Activated CD8-positive, alpha-beta T cell treated with anti-CD3 and anti-CD28 coated beads, Interleukin-2, amount 10 ng/mL, durations not matched to agents 7 days and 5 days (primary cell): ENCODE results near the gene CEP112. TPM values are rescaled to one million over a fixed set of nuclear protein-coding genes. Genes with fewer than 3 reads are reported as not detected.

Experiments used
- ATAC-seq: fragments of 150-1000 bp; cut with Tn5 transposase; one replicate; pipeline ENCODE4 v1.10.0; 2021; ENCODE audit warnings: moderate library complexity
- CTCF ChIA-PET: fragments of 350-600 bp; sonication (Branson Sonifier 250); formaldehyde crosslinking; loops from one replicate; lab custom pipeline; 2021; ENCODE audit warnings: antibody characterized with exemption; lab: Charles Lee
- POLR2A ChIA-PET: fragments of 350-600 bp; sonication (Branson Sonifier 250); formaldehyde crosslinking; loops from one replicate; lab custom pipeline; 2021; ENCODE audit warnings: antibody characterized with exemption; lab: Charles Lee
- DNase-seq: peaks from one replicate; pipeline ENCODE4 v3.0.0-alpha.2; 2020
- H3K27ac Mint-ChIP-seq: one replicate; pipeline ENCODE4 v1.8.0; 2021; ENCODE audit warnings: mild to moderate bottlenecking, mixed read lengths
- H3K27me3 Mint-ChIP-seq: one replicate; pipeline ENCODE4 v1.8.0; 2021; ENCODE audit warnings: low read depth, mixed read lengths
- H3K36me3 Mint-ChIP-seq: one replicate; pipeline ENCODE4 v1.8.0; 2021; ENCODE audit warnings: low read depth, mixed read lengths
- H3K4me1 Mint-ChIP-seq: one replicate; pipeline ENCODE4 v1.8.0; 2021; ENCODE audit warnings: low read depth, mixed read lengths
- H3K4me3 Mint-ChIP-seq: one replicate; pipeline ENCODE4 v1.8.0; 2021; ENCODE audit warnings: mild to moderate bottlenecking, mixed read lengths
- H3K9me3 Mint-ChIP-seq: one replicate; pipeline ENCODE4 v1.8.0; 2022; ENCODE audit warnings: mixed read lengths; ENCODE audit not compliant: insufficient read depth
- total RNA-seq, 2 experiments: library from RNA; stranded (reverse); gene quantifications; one replicate each; pipeline ENCODE4 v1.2.3, GENCODE V29; 2021

The CEP112 gene
- total RNA-seq, 2 experiments from 2014 or later: 2.3 to 2.7 TPM

DNA sequence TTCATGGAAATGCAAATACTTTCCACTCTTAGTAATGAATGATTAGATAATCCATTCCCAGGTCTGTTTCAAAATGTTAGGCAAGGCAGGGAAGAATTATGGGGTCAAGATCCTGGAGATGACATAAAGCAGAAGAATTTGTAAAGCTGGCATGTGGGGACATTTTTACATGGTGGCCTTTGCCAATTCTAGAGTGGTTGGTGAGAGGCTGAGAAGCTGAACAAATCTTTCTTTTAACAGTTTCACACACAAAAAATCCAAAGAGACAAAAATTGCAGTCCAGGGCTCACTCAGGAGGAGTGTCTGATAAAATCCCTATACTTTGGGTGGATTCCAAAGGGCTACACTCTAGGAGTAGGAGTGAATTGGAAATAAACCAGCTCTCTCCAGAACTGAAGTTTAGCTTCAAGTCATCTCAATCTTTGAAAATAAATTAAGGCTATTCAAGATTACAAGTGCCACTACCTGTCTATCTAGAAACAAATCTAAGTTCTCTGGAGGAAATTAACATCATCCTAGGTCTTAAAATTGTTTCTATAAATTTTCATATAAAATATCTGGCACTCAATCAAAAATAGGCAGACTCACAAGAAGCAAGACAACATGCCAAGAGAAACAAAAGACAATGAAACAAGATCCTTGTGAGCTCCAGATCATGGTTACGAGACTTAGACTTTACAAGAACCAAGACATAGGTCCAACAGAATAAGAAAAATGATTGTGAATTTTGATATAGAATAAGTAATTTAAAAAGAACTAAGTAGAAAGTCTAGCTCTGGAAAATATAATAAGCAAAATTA, 517.5 kb downstream of the CEP112 start:
- ATAC-seq (no peak), DNase-seq (no peak)
- H3K36me3 Mint-ChIP-seq: no peaks in the 10 kb centered on the region
- ChIA-PET POLR2A (no interaction called here), CTCF (interaction anchor here (1.2 kb wide), 1 partner anchor 10 kb away, joined by 4 read pairs; no protein-coding TSS in a partner anchor)
- no peak overlapping the region for H3K27ac Mint-ChIP-seq
- no peak overlapping the region for H3K4me3 Mint-ChIP-seq
- H3K27me3 Mint-ChIP-seq: peaks cover 2% of the 10 kb centered on the region
- H3K9me3 Mint-ChIP-seq: no peaks in the 10 kb centered on the region
- no peaks in the 10 kb centered on the region for H3K4me1 Mint-ChIP-seq

DNA sequence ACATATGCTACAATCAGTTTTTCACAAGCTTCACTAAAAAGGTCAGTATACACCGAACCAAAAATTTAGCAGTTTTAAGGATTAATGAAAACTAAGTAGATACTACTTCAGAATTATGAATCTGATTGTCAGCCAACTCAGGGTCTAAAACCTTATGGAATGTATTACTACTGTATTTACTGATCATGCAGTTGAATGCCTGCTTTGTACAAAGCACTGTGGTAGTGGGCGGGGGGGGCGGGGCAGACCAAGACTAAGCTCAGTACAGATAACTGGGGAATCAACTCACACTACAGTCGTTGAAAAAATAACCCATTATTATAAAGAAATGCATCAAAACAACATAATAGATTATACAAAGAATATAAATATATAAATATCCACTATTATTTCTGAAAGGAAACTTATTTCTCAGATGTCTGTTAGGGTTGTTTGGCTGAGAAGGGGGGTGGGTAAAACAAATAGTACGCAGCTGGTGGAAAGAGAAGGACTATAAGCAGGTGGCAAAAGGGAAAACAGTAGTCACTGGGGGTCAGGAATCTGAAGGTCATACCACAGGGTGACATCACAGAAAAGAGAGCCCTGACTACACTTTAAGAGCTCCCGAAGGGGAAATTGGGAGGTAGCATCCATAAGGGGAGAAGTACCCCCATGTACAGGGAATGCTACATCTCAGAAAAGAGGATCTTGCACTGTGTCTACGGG, 521.1 kb downstream of the CEP112 start:
- ChIA-PET CTCF (no interaction called here), POLR2A (interaction anchor here (0.6 kb wide), 1 partner anchor 635 kb away, joined by 4 read pairs; no protein-coding TSS in a partner anchor)
- no peaks in the 10 kb centered on the region for H3K36me3 Mint-ChIP-seq
- H3K27me3 Mint-ChIP-seq: peaks cover 4% of the 10 kb centered on the region
- H3K27ac Mint-ChIP-seq: no peak overlapping the region
- no peaks in the 10 kb centered on the region for H3K9me3 Mint-ChIP-seq
- no peak overlapping the region for H3K4me3 Mint-ChIP-seq
- DNase-seq: no peak
- no peak for ATAC-seq
- no peaks in the 10 kb centered on the region for H3K4me1 Mint-ChIP-seq

DNA sequence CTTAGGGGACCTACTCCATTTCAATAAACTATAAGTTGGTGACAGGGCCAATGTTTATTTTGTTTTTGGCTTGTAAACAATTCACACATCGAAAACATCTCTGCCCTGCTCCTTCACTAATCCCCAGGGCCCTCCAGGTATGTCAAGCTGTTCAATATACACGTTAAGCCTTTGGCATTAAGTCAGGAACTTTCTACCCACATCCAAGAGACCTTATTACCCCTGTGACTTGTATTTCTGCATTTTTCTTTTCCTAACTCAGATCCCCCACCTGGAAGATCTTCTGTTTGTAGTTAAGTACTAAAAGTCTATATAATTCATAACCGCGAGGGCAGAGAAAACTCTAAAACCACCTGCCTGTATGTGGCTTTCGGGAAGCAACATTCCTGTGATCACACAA, 523.7 kb downstream of the CEP112 start:
- no peak for ATAC-seq
- CTCF ChIA-PET: no interaction called here
- DNase-seq: no peak
- POLR2A ChIA-PET: no interaction called here
- no peaks in the 10 kb centered on the region for H3K9me3 Mint-ChIP-seq
- H3K4me3 Mint-ChIP-seq: no peak overlapping the region
- no peaks in the 10 kb centered on the region for H3K36me3 Mint-ChIP-seq
- no peak overlapping the region for H3K27ac Mint-ChIP-seq
- H3K4me1 Mint-ChIP-seq: no peaks in the 10 kb centered on the region
- peaks cover 5% of the 10 kb centered on the region for H3K27me3 Mint-ChIP-seq

DNA sequence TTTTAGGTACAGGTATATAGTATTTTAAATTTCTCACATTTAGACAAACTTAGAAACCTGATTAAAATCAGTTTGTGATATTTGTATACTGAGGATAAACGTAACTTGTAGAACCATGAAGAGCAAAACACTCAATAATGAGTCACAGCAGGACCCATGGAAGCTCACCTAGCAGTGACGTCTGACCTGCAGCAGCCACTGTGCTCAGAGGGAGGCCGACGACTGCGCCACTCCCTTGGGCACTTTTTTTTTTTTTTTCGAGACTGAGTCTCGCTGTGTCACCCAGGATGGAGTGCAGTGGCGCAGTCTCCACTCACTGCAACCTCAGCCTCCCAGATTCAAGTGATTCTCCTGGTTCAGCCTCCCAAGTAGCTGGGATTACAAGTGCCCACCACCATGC, 524.3 kb downstream of the CEP112 start:
- Mint-ChIP-seq H3K36me3 (no peaks in the 10 kb centered on the region), H3K4me1 (no peaks in the 10 kb centered on the region), H3K27me3 (peaks cover 5% of the 10 kb centered on the region), H3K9me3 (no peaks in the 10 kb centered on the region), H3K4me3 (no peak overlapping the region), H3K27ac (no peak overlapping the region)
- CTCF ChIA-PET: no interaction called here
- DNase-seq (no peak), ATAC-seq (no peak)
- POLR2A ChIA-PET: no interaction called here

DNA sequence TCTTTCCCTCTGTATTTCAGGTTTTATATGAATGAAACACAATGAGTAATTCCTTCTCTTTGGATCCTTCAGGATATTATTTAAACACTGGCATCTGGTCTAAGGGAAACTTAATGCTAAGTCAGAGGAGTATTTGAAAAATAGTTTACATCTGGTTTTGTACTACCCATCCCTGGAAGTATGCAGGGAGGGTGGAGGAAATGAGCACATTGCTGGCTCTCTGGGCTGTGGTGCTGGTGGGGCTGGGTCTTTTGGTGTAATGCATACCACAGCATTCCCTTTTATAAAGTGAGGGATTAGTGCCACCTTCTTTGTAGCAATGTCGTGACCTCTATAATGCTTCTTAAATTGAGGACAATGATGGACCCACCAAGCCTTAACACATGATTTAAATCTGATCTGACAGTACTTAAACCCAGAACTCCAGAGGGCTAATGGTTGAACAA, 525.0 kb downstream of the CEP112 start:
- Mint-ChIP-seq H3K27ac (no peak overlapping the region), H3K4me3 (no peak overlapping the region), H3K4me1 (no peaks in the 10 kb centered on the region), H3K9me3 (no peaks in the 10 kb centered on the region), H3K27me3 (peaks cover 5% of the 10 kb centered on the region), H3K36me3 (no peaks in the 10 kb centered on the region)
- ChIA-PET POLR2A (no interaction called here), CTCF (no interaction called here)
- ATAC-seq (no peak), DNase-seq (no peak)

DNA sequence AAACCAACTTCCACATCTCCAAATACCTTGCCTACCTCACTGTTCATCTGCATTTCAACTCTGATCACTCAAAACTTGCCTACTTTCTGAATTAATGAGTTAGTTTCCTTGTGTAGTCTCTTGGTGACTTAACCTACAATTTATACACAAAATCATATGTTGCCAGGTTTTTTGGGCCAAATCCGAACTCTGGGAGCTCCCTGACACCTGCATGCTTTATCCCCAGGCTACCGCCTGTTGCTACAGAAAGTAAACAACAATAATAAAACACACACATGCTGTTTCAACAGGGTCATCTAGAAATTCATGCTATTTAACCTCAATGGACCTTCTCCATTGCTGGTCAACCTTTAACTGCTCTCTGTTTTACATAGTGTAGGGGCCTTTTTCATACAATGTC, 526.0 kb downstream of the CEP112 start:
- Mint-ChIP-seq H3K36me3 (no peaks in the 10 kb centered on the region), H3K4me1 (no peaks in the 10 kb centered on the region), H3K27me3 (peaks cover 5% of the 10 kb centered on the region), H3K9me3 (no peaks in the 10 kb centered on the region), H3K27ac (no peak overlapping the region), H3K4me3 (no peak overlapping the region)
- ChIA-PET POLR2A (no interaction called here), CTCF (no interaction called here)
- DNase-seq (no peak), ATAC-seq (no peak)

DNA sequence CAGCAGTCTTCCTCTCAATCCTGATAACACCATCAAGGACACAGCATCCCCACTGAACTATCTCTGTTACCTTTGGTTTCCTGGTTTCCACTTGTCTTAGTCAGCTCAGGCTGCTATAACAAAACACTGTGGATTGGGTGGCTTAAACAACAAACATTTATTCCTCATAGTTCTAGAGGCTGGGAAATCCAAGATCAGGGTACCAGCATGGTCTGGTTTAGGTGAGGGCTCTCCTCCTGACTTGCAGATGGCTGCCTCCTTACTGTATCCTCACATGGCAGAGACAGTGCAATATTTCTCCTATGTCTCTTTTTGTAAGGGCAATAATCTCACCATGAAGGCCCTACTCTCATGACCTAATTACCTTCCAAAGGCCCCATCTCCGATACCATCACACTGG, 527.2 kb downstream of the CEP112 start:
- no peaks in the 10 kb centered on the region for H3K9me3 Mint-ChIP-seq
- POLR2A ChIA-PET: no interaction called here
- DNase-seq: no peak

DNA sequence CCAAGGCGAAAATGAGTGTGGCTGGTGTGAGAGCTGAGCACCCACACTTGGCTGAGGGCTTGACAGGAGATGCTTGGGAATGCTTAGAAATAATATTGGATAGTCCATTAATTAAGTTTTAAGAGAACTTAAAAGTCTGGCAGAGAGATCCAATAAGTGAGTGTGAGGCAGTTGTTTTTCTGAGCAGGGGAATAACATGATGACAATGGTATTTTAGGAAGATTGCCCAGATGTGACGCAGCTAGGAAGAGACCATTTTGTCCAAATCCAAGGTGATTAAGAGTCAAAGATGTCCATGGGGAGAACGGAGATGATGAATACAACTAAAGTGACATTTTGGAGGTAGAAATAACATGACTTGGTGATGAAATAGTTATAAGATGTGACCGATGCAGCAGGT, 527.7 kb downstream of the CEP112 start:
- DNase-seq (no peak), ATAC-seq (no peak)
- Mint-ChIP-seq H3K4me1 (no peaks in the 10 kb centered on the region), H3K27ac (no peak overlapping the region), H3K4me3 (no peak overlapping the region), H3K36me3 (no peaks in the 10 kb centered on the region), H3K27me3 (peaks cover 10% of the 10 kb centered on the region), H3K9me3 (no peaks in the 10 kb centered on the region)
- ChIA-PET CTCF (no interaction called here), POLR2A (no interaction called here)

More for the DNA sequence above, 527.2 kb downstream of the CEP112 start:
- H3K4me3 Mint-ChIP-seq: no peak overlapping the region
- H3K27ac Mint-ChIP-seq: no peak overlapping the region
- no peak for ATAC-seq
- CTCF ChIA-PET: no interaction called here
- no peaks in the 10 kb centered on the region for H3K4me1 Mint-ChIP-seq
- peaks cover 9% of the 10 kb centered on the region for H3K27me3 Mint-ChIP-seq
- no peaks in the 10 kb centered on the region for H3K36me3 Mint-ChIP-seq

DNA sequence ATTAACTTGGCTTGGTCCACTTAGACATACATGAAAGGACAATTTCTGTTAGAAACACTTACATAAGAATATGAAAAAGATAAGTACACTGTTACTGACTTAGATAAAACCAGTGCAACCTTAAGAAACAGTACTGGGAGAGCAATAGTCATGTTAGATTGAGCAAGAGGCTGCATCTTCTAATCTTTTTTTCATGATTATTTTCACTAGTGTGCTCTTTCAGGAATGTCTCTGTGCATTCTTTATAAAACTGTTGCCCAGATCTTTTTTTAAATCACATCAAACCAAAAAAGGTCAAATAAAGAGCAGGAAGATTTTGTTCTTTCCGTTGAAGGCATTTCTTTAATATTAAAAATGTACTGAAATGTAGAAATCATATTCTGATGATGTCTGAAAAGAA, 529.7 kb downstream of the CEP112 start:
- no peaks in the 10 kb centered on the region for H3K36me3 Mint-ChIP-seq
- no peaks in the 10 kb centered on the region for H3K9me3 Mint-ChIP-seq
- ChIA-PET CTCF (no interaction called here), POLR2A (no interaction called here)
- peaks cover 10% of the 10 kb centered on the region for H3K27me3 Mint-ChIP-seq
- DNase-seq (no peak), ATAC-seq (no peak)
- H3K4me3 Mint-ChIP-seq: no peak overlapping the region
- no peaks in the 10 kb centered on the region for H3K4me1 Mint-ChIP-seq
- no peak overlapping the region for H3K27ac Mint-ChIP-seq

DNA sequence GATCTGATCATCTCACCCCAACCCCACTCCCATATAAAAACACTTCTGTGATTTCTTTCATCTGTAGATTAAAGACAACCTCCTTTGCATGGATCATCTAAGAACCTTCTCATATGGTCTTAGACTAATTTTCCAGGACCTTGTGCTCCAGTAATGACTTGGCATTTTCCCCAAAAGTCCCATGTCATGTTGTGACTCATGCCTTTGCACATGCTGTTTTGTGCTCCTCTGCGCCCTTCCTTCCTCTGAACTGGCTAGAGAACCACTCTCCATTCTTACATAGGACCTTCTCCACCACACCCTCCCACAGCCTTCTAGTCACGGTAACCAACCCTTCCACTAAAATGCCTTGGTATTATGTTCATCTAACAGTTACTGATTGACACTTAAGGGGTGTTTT, 531.0 kb downstream of the CEP112 start:
- CTCF ChIA-PET: no interaction called here
- H3K27me3 Mint-ChIP-seq: peaks cover 7% of the 10 kb centered on the region

DNA sequence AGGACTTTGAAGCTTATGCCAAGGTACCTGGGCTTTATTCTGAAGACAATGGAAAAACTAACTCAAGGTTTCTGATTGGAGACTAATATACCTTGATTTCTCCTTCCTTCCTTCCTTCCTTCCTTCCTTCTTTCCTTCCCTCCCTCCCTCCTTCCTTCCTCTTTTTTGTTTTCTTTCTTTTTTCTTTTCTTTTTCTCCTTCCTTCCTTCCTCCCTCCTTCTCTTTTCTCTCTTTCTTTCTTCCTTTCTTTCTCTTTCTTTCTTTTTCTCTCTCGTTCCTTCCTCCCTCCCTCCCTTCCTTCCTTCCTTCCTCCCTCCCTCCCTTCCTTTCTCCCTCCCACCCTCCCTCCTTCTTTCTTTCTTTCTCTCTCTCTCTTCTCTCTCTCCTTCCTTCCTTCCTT, 531.9 kb downstream of the CEP112 start:
- Mint-ChIP-seq H3K4me3 (no peak overlapping the region), H3K9me3 (no peaks in the 10 kb centered on the region), H3K27me3 (peaks cover 5% of the 10 kb centered on the region), H3K36me3 (no peaks in the 10 kb centered on the region), H3K4me1 (no peaks in the 10 kb centered on the region), H3K27ac (no peak overlapping the region)
- POLR2A ChIA-PET: no interaction called here
- ATAC-seq: no peak
- CTCF ChIA-PET: no interaction called here
- DNase-seq: no peak

More for the DNA sequence above, 531.0 kb downstream of the CEP112 start:
- H3K4me3 Mint-ChIP-seq: no peak overlapping the region
- no peak for ATAC-seq
- no peak for DNase-seq
- H3K4me1 Mint-ChIP-seq: no peaks in the 10 kb centered on the region
- H3K9me3 Mint-ChIP-seq: no peaks in the 10 kb centered on the region
- POLR2A ChIA-PET: no interaction called here
- no peaks in the 10 kb centered on the region for H3K36me3 Mint-ChIP-seq
- H3K27ac Mint-ChIP-seq: no peak overlapping the region

DNA sequence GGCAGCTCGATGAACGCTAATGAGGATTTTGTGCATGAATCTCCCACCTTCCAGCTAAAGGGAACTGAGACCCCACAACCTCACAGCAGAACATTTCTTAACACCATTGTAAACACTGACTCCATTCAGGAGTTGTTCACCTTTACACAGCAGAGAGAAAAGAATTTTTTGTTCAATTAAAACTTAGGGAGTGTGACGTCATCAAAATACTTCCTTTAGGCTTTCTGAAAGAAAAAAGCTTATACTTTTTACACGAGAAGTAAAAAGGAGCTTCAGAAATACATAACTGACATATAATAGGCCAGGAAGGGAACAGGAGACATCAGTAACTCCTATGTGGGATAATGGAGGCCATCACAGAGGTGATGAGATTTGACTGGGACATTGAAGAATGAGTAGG, 532.4 kb downstream of the CEP112 start:
- CTCF ChIA-PET: no interaction called here
- ATAC-seq: no peak
- Mint-ChIP-seq H3K4me3 (no peak overlapping the region), H3K27ac (no peak overlapping the region), H3K36me3 (no peaks in the 10 kb centered on the region), H3K27me3 (peaks cover 5% of the 10 kb centered on the region), H3K4me1 (no peaks in the 10 kb centered on the region), H3K9me3 (no peaks in the 10 kb centered on the region)
- no peak for DNase-seq
- POLR2A ChIA-PET: no interaction called here
